ENCODE measurements around the gene FXYD1.
"Not testable (repeated sequence)": the region's sequence is repeated elsewhere in the genome, so short reads cannot be mapped to it uniquely, and the experiment has no call there.

FXYD1 gene

DNA sequence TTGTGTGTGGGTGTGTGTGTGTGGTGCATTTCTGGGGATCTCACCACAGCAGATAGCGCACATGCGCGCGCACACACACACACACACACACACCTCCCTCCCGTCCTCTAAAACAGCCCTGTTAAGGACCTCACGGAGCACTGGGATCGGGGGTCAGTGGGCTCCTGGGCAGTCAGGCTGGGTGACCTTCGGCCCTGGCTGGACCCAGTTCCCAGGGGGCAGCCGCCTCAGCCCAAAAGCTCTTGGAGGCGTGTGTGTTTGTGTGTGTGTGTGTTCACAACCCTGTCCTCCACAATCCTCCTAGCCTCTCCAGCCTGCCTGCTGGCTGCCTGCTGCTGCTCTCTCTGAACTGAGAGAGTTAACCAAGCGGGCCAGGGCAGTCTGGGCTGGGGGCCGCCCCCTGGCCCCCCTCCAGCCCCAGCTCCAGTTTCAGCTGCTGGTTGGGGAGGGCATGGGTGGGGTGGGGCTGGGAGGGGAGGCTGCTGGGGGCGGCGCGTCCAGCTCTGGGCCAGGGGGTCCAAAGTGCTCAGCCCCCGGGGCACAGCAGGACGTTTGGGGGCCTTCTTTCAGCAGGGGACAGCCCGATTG is at the start of gene FXYD1:
FXYD1 (plus strand) TSS at position 520 of the 588 bp plus-strand sequence. CDS start 1,256 bp downstream, outside the sequence.
- DNase-seq (ENCODE audit: extremely low spot score, insufficient read length, low read depth) = no peak
- no peak for FAIRE-seq

DNA sequence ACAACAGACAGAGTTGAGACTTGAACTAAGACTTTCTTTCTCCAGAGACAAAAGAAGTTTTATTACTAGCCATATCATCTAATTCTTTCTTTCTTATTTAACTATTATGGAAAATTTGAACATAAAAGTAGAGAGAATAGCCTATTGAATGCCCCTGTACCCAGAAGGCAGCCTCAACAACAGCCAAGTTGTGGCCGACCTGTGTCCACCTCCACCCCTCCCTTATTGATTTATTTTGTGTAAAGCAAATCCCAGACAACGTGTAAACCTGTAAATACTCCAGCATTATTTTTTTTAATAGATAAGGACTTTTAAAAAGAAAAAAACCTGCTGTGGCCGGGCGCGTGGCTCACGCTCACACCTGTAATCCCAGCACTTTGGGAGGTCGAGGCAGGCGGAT is 49.1 kb upstream of the FXYD1 start:
- FAIRE-seq (no peak), DNase-seq (ENCODE audit: extremely low spot score, insufficient read length, low read depth) (no peak)

DNA sequence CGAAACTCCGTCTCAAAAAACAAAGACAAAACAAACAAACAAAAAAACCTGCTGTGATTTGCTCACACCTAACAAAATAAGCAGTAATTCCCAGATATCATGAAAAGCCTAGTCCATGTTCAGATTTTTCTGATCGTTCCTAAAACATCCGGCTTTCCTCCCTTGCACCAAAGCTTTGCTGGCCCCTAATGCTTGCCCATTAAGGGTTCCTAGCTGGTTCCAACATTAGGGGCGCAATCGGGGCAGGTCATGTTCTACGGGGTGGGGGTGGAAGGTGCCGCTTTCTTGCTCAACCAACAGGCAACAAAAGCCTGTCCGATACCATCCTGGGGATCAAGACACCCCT is 48.5 kb upstream of the FXYD1 start:
- DNase-seq (ENCODE audit: extremely low spot score, insufficient read length, low read depth) (no peak), FAIRE-seq (no peak)

DNA sequence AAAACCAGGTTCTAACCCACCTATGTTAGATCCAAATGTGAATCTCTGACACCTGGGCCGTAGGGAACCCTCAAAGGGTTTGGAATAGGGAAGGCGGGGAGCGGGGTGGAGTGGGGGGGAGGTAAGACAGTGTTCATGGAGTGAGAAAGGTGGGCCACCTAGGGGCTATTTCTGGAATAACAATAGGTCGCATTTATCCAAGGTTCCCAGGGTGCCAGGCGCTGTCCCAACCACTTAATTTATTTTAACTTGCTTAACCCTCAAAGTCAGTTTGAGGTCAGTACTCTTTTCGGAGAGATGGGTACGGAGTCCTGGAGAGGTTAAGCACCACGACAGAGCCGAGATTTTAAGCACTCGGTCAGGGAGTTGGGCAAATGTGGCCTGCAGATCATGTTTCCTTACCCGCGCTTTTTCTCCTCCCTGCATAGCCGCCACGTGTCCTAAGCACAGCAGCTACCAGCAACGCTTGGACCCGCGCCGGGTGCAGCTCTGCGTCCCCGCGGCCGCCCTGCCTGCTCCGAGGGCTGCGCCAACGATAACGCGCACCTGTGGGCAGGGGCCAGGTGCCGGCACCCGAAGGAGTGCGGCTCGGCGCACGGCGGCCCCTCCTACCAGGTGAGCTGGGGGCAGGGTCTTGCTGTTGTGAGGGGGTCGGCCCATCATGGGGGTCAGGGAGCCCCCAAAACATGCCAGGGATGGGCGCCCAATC is 48.0 kb upstream of the FXYD1 start:
- peak; percentile 65 for DNase-seq (ENCODE audit: extremely low spot score, insufficient read length, low read depth)
- FAIRE-seq = peak; percentile 76

DNA sequence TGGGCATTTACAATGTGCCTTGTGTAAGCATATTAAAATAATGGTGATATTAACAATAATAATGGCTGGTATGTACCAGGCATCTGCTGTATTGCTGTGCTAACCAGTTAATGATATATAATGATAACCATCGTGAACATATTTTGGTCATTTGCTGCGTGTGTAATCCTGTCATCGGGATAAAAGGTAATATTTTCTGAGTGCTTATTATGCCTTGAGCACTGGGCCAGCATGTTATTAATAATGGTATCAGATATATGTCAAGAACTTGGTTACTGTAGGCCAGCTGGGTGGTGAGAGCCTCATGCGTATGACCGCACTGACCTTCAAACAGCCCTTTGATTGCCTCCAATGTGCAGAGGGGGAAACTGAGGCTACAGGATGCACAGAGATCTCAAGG is 45.2 kb upstream of the FXYD1 start:
- DNase-seq (ENCODE audit: extremely low spot score, insufficient read length, low read depth) (no peak), FAIRE-seq (no peak)

DNA sequence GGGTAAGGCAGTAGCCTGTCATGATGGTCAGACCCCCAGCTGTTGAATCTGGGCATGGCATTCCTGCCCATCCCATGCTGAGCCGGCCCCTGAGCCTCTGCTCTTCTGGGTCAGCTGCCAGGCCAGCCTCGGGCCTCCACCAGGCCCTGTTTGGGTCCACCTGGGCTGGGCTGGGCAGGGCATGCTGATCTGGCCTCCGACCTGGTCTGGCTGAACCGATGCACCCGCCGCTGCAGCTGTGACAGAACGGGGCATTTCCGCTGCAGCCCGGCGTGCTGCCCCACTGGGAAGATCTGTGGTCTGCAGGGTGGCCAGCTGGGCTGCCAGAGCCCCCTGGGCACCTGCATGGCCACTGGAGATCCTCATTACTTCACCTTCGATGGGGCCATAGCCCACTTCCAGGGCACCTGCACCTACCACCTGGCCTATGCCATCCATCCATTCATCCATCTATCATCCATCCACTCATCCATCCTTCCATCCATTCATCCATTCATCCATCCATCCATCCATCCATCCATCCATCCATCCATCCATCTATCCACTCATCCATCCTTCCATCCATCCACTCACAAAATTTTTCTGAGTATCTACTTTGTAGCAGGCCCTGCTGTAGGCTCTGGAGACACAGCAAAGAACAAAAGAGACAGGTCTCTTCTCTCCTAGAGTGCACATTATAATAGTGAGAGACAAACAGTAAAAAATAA is 44.5 kb upstream of the FXYD1 start:
- DNase-seq (ENCODE audit: extremely low spot score, insufficient read length, low read depth) = no peak
- FAIRE-seq = no peak

DNA sequence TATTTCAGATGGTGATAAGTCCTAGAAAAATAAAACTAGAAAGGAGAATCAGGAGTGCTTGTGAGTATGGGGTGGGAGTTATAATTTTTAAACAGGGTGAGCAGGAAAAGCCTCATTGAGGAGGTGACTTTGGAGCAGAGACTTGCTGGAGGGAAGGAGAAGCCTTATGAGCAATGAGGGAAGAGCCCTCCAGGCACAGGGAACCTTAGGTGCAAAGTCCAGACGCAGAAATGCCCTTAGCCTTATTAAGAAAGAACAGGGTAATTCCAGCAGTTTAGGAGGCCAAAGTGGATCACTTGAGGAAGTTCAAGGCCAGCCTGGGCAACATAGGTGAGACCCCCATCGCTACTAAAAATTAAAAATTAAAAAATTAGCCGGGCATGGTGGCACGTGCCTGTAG is 44.0 kb upstream of the FXYD1 start:
- no peak for FAIRE-seq
- DNase-seq (ENCODE audit: extremely low spot score, insufficient read length, low read depth) = no peak

DNA sequence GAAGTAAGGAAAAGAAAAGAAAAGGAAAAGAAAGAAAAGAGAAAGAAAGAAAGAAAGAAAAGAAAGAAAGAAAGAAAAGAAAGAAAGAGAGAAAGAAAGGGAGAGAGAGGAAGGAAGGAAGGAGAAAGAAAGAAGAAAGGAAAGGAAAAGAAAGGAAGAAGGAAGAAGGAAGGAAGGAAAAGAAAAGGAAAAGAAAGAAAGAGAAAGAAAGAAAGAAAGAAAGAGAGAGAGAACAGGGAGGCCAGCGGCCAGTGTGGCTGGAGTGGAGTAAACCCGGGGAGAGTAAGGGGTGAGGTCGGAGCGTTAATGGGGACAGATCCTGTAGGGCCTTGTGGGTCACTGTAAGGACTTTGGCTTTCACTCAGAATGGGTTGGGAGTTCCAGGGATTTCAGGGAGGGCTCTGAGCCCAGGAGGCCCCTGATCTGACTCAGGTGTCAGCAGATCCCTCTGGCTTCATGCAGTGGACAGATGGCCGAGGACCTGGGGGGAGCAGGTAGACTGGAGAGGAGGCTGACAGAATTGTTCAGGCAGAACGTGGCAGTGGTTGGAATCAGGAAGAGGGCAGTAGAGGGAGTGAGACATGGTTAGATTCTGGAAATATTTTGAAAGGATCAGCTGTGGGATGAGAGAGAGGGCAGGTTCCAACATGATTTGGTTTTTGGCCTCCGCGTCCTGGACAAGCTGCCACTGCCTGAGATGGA is 42.8 kb upstream of the FXYD1 start:
- DNase-seq (ENCODE audit: extremely low spot score, insufficient read length, low read depth) = no peak
- FAIRE-seq = no peak

DNA sequence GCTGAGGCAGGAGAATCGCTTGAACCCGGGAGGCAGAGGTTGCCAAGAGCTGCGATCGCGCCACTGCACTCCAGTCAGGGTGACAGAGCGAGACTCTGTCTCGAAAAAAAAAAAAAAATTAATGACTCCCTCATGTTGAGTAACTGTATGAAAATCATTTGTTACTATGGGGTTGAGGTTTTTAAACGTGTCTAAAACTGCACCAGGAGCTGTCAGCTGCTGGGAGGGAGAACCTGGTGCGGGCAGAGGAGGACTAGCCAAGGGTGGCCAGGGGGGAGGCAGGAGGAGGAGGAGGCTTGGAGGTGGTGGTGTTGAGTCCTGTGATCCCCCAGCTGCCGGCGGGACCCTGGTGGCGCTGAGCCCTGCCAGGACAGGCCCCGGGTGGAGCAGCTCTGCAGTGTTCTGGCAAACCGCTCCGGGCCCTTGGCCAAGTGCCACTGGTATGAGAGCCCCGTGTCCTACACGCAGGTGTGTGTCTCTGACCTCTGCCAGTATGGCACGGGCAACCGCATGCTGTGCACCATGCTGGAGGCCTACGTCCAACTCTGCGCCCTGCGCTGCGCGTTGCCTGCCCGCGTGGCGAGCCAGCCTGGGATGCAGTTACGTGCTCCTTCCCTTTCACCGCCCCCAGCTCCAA is 40.1 kb upstream of the FXYD1 start:
- DNase-seq (ENCODE audit: extremely low spot score, insufficient read length, low read depth) = no peak
- FAIRE-seq = no peak

DNA sequence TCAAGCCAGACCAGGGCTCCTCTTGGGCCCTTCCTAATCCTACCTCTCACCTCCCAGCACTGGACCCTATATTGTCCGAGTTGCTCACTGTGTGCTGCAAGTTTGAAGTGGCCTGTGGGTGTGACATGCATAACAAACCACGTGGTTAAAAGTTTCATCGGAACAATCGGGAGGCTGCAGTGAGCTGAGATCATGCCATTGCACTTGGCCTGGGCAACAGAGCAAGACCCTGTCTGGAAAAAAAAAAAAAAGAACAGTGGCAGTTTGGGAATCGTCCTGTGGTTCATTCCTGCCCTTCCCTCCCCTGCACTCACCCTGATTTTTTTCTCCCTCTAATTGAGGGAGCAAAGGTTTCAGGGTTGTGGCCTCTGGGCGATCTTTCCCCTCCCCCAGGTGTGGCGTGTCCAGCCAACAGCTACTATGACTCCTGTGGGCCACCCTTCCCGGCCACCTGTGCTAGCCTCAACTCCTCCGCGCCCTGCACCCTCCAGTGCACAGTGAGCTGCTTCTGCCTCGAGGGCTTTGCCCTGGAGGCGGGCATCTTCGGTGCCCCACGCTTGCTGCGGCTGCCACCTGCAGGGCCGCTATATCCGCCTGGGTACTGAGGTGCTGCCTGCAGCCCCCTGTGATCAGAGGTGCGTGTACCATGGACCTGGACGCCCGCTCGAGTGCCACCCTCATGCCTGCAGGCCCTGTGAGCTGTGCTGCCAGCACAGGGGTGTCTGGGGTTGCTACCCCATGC is 39.3 kb upstream of the FXYD1 start:
- DNase-seq (ENCODE audit: extremely low spot score, insufficient read length, low read depth) = no peak
- FAIRE-seq = no peak

DNA sequence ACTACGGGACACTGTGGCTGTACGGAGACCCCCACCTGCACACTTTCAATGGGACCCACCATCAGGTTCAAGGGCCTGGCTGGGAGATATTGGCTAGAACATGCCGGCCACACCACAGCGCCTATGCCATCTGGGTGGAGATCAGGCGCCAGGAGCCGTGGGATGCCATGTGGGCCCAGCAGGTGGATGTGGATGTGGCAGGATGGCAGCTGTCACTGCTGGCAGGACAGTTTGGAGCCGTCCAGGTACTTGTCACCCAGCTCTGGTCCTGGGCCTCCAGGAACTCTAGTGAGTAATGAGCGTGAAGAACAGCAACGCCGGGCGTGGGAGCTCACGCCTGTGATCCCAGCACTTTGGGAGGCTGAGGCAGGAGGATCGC is 38.7 kb upstream of the FXYD1 start:
- FAIRE-seq (no peak), DNase-seq (ENCODE audit: extremely low spot score, insufficient read length, low read depth) (no peak)

DNA sequence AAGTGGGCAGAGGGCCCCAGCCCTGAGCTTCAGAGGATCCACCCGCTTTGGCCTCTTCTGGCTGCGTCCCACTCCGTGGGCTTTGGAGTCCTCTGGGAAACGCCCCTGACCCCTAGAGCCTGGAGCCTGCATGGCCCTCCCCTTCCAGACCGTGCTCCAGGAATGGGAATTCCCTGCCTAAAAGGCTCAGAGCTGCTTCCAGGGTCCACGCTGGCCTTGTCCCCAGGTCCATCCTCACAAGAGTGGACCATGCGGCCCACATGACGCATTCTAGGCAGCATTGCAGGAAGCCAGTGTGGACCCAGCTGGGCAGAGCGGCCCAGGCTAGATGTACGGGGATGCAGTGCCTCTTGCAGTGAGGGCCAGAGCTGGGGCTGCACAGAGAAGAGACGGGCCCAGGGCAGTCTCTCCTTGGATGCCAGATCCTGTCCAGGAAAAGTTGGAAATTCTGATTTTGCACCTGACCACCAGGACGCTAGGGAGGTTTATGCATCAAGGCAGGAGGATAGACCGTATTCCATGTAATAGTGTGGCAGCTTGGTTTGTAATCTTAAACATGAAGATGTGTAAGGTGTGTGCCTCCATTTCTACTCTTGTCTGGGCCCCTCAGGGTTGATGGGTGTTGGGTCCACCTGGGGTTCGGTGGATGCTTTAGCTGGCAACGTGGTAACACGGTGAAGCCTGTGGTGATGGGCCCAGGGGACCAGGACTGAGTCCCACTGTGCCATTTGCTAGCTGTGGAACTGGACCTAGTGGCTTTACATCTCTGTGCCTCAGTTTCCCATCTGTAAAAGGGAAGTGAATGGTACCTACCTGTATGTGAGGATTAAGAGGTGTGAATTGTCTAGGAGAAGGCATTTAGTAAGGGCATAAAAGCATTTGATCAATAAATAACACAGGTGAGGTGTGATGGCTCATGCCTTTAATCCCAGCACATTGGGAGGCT is 37.8 kb upstream of the FXYD1 start:
- no peak for FAIRE-seq
- no peak for DNase-seq (ENCODE audit: extremely low spot score, insufficient read length, low read depth)

DNA sequence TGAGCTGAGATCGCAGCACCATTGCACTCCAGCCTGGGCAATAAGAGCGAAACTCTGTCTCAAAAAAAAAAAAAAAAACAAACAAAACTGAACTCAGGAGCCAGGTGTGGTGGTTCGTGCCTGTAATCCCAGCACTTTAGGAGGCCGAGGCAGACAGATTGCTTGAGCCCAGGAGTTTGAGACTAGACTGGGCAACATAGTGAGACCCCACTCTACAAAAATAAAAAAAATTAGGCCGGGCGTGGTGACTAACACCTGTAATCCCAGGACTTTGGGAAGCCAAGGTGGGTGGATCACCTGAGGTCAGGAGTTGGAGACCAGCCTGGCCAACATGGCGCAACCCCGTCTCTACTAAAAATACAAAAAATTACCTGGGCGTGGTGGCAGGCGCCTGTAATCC is 36.7 kb upstream of the FXYD1 start:
- not testable (repeated sequence) for DNase-seq (ENCODE audit: extremely low spot score, insufficient read length, low read depth); FAIRE-seq

DNA sequence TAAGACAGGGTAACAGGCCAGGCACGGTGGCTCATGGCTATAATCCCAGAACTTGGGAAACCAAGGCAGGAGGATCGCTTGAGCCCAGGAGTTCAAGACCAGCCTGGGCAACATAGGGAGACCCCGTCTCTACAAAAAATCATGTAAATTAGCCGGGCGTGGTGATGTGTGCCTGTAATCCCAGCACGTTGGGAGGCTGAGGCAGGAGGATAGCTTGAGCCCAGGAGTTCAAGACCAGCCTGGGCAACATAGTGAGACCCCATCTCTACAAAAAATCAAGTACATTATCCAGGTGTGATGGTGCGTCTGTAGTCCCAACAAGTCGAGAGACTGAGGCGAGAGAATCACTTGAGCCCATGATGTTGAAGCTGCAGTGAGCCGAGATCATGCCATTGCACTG is 35.0 kb upstream of the FXYD1 start:
- DNase-seq (ENCODE audit: extremely low spot score, insufficient read length, low read depth); FAIRE-seq: not testable (repeated sequence)

DNA sequence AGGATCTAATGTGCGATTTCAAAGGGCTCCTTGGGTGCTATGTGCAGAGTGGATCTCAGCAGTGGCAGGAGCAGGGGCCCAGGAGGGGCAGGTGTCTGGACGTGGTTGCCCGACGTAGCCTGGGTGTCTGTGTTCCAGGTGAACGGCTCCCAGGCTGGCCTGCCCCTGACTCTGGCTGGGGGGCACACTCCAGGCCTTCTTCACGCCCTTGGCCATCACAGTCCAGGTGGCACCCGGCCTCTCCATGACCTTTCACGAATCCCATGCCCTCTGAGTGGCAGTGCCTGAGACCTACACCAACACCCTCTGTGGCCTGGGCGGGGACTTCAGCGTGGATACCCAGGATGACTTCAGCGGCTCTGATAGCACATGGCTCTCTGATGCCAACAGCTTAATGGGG is 34.3 kb upstream of the FXYD1 start:
- FAIRE-seq (no peak), DNase-seq (ENCODE audit: extremely low spot score, insufficient read length, low read depth) (no peak)

DNA sequence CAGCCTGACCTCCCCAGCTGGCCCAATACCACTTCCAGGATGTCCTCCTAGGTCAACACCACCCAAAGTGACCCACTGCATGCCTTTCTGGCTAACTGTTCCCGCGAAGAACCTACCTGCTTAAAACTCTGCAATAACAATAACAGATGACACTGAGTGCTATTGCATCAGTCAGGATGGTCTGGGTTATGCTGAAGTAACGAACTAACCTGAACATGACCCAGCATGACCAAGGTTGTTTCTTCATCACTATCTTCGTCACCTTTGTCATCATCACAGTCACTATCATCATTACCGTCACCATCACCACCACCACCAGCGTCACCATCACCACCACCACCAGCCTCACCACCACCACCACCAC is 33.6 kb upstream of the FXYD1 start:
- FAIRE-seq (no peak), DNase-seq (ENCODE audit: extremely low spot score, insufficient read length, low read depth) (no peak)

DNA sequence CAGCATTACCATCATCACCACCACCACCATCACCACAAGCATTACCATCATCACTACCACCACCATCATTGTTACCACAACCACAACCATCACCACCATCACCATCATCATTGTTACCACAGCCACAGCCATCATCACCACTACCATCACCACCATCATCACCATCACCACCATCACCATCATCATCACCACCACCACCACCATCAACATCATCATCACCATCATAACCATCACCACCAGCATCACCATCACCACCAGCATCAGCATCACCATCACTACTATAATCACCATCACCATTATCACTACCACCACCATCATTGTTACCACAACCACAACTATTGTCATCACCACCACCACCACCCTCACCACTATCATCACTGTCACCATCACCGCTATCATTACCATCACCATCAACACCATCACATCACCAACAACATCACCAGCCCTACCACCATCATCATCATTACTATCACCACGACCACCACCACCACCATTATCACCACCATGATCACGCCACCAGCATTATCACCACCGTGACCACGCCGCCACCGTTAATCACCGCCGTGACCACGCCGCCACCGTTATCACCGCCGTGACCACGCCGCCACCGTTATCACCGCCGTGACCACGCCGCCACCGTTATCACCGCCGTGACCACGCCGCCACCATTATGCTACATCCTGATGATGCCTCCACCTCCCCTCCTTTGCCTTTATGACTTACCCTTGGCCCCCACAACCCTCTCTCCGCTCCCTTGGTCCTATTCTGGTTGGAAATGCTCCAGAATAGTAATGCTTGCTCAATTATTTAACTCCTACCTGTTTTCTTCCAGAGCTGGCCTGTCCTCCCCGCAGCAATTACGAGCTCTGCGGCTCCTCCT is 33.0 kb upstream of the FXYD1 start:
- DNase-seq (ENCODE audit: extremely low spot score, insufficient read length, low read depth) (no peak), FAIRE-seq (no peak)

DNA sequence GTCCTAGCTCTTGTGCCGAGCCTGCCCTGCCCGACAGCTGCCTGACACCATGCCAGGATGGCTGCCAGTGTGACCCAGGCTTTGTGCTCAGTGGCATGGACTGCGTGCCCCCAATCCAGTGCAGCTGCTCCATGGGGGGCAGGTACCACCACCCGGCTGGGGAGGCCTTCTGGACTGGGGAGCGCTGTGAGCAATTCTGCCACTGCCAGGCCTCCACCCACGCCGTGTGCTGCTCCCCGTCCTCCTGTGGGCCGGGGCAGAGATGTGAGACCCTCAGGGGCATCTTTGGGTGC is 32.4 kb upstream of the FXYD1 start:
- FAIRE-seq (no peak), DNase-seq (ENCODE audit: extremely low spot score, insufficient read length, low read depth) (no peak)

All from GM18507 (cell line).